ENCODE measurements around the gene CDC16.
"Not testable (repeated sequence)": the region's sequence is repeated elsewhere in the genome, so short reads cannot be mapped to it uniquely, and the experiment has no call there.

CDC16 gene

GRCh38 chr13:114228176-114228575, 6.5 kb upstream of the CDC16 start:
- DNase-seq = no peak

GRCh38 chr13:114229506-114229905, 5.2 kb upstream of the CDC16 start:
- no peak for DNase-seq

- DNase-seq = no peak
These were observed 4.6 kb upstream of the CDC16 start for GRCh38 chr13:114230117-114230516.

- no peak for DNase-seq
These were observed 4.1 kb upstream of the CDC16 start for GRCh38 chr13:114230575-114230974.

GRCh38 chr13:114231886-114232285, 2.8 kb upstream of the CDC16 start:
- DNase-seq = no peak

- DNase-seq = no peak
These were observed 442 bp upstream of the CDC16 start for GRCh38 chr13:114234266-114234644.

- DNase-seq = no peak
These were observed 1.0 kb downstream of the CDC16 start for GRCh38 chr13:114235697-114236096.

GRCh38 chr13:114236227-114236626, 1.5 kb downstream of the CDC16 start:
- no peak for DNase-seq

- DNase-seq = no peak
These were observed 2.9 kb downstream of the CDC16 start for GRCh38 chr13:114237415-114238112.

- DNase-seq = no peak
These were observed 7.2 kb downstream of the CDC16 start for GRCh38 chr13:114241918-114242317.

- DNase-seq = no peak
These were observed 9.3 kb downstream of the CDC16 start for GRCh38 chr13:114243971-114244370.

- DNase-seq = no peak
These were observed 9.9 kb downstream of the CDC16 start for GRCh38 chr13:114244637-114245036.

- no peak for DNase-seq
These were observed 13.3 kb downstream of the CDC16 start for GRCh38 chr13:114248011-114248410.

- no peak for DNase-seq
These were observed 14.4 kb downstream of the CDC16 start for GRCh38 chr13:114249077-114249476.

GRCh38 chr13:114251639-114252440, 17.1 kb downstream of the CDC16 start:
- DNase-seq = not testable (repeated sequence)

GRCh38 chr13:114256547-114256946, 21.9 kb downstream of the CDC16 start:
- no peak for DNase-seq

- DNase-seq = no peak
These were observed 22.3 kb downstream of the CDC16 start for GRCh38 chr13:114257014-114257413.

GRCh38 chr13:114258589-114258988, 23.9 kb downstream of the CDC16 start:
- DNase-seq = no peak

- DNase-seq = no peak
These were observed 24.7 kb downstream of the CDC16 start for GRCh38 chr13:114259374-114259773.

GRCh38 chr13:114259974-114260373, 25.3 kb downstream of the CDC16 start:
- DNase-seq = no peak

GRCh38 chr13:114260814-114261213, 26.1 kb downstream of the CDC16 start:
- no peak for DNase-seq

- no peak for DNase-seq
These were observed 26.8 kb downstream of the CDC16 start for GRCh38 chr13:114261328-114261965.

- no peak for DNase-seq
These were observed 28.9 kb downstream of the CDC16 start for GRCh38 chr13:114263578-114263977.

- not testable (repeated sequence) for DNase-seq
These were observed 29.6 kb downstream of the CDC16 start for GRCh38 chr13:114264313-114264712.

All from NCI-H524 treated with DMSO at 0.1 percent for 48 hours (cell line).